HG03280 (cell line): ENCODE measurements around the gene CGNL1.

ENCODE experiments used
- ATAC-seq: cut with Tn5 transposase; IDR thresholded peaks from one replicate; pipeline ENCODE4 v1.9.1; 2021; ENCODE audit warnings: mild to moderate bottlenecking, moderate library complexity; ENCODE audit not compliant: unreplicated experiment

Gene CGNL1

GRCh38 chr15:57421551-57421950 is 45.2 kb downstream of the CGNL1 start:
- ATAC-seq, result no peak

GRCh38 chr15:57422113-57422754 is 45.9 kb downstream of the CGNL1 start:
- ATAC-seq, result no peak

GRCh38 chr15:57423599-57424140 is 47.4 kb downstream of the CGNL1 start:
- ATAC-seq, result no peak

GRCh38 chr15:57424628-57425405 is 48.5 kb downstream of the CGNL1 start:
- no peak for ATAC-seq

GRCh38 chr15:57425842-57426241 is 49.5 kb downstream of the CGNL1 start:
- ATAC-seq, result no peak

GRCh38 chr15:57427367-57427821 is 51.1 kb downstream of the CGNL1 start:
- no peak for ATAC-seq

GRCh38 chr15:57432141-57432741 is 55.9 kb downstream of the CGNL1 start:
- no peak for ATAC-seq

- ATAC-seq, result no peak
Observed at GRCh38 chr15:57436166-57436565, 59.9 kb downstream of the CGNL1 start.

- ATAC-seq, result no peak
Observed at GRCh38 chr15:57436961-57437360, 60.7 kb downstream of the CGNL1 start.

- no peak for ATAC-seq
Observed at GRCh38 chr15:57437564-57437963, 61.3 kb downstream of the CGNL1 start.

GRCh38 chr15:57438166-57438565 is 61.9 kb downstream of the CGNL1 start:
- no peak for ATAC-seq

- no peak for ATAC-seq
Observed at GRCh38 chr15:57439128-57440027, 63.1 kb downstream of the CGNL1 start.

- ATAC-seq, result no peak
Observed at GRCh38 chr15:57440167-57440566, 63.9 kb downstream of the CGNL1 start.

- no peak for ATAC-seq
Observed at GRCh38 chr15:57440799-57441198, 64.5 kb downstream of the CGNL1 start.

GRCh38 chr15:57442335-57442734 is 66.0 kb downstream of the CGNL1 start:
- ATAC-seq, result no peak

- no peak for ATAC-seq
Observed at GRCh38 chr15:57443486-57443885, 67.2 kb downstream of the CGNL1 start.

- no peak for ATAC-seq
Observed at GRCh38 chr15:57444877-57445513, 68.7 kb downstream of the CGNL1 start.

GRCh38 chr15:57445872-57446271 is 69.6 kb downstream of the CGNL1 start:
- ATAC-seq, result no peak

GRCh38 chr15:57446393-57446792 is 70.1 kb downstream of the CGNL1 start:
- no peak for ATAC-seq

- no peak for ATAC-seq
Observed at GRCh38 chr15:57451555-57451954, 75.2 kb downstream of the CGNL1 start.
